ENCODE data around the gene PADI3. TPM values are rescaled to one million over a fixed set of nuclear protein-coding genes. Genes with fewer than 3 reads are reported as not detected.

The PADI3 gene
- total and polyA plus RNA-seq, 3 donors from 2014 or later: 0.63 to 1.2 (median 0.80) TPM

- no peak overlapping the region for H3K4me3 ChIP-seq
- H3K36me3 ChIP-seq (ENCODE audit: low read depth, missing control alignments): no peaks in the 10 kb centered on the region
- H3K27ac ChIP-seq: no peak overlapping the region
- DNase-seq: no peak
- H3K4me1 ChIP-seq: no peaks in the 10 kb centered on the region
- 64 to 74% methylated on average over 8 of the region's 8 CpGs for WGBS, 2 donors
- intact Hi-C loops (cut with DNase I; ENCODE audit: low total_unique reads): no loop called here
- H3K9me3 ChIP-seq: no peaks in the 10 kb centered on the region
- no peaks in the 10 kb centered on the region for H3K27me3 ChIP-seq
- TF ChIP-seq CTCF (IDR thresholded peaks at IDR 0.05) (no peak), POLR2A (IDR thresholded peaks at IDR 0.05) (no peak)
These were observed 32.9 kb downstream of the PADI3 start for GRCh38 chr1:17281775-17282181.

- no peaks in the 10 kb centered on the region for H3K27me3 ChIP-seq
- H3K4me1 ChIP-seq: no peaks in the 10 kb centered on the region
- H3K9me3 ChIP-seq: no peaks in the 10 kb centered on the region
- DNase-seq: no peak
- H3K36me3 ChIP-seq (ENCODE audit: low read depth, missing control alignments): no peaks in the 10 kb centered on the region
- 93 to 100% methylated on average over 3 to 5 of the region's 5 CpGs for WGBS, 2 donors
- intact Hi-C loops (cut with DNase I; ENCODE audit: low total_unique reads): no loop called here
- H3K27ac ChIP-seq: no peak overlapping the region
- TF ChIP-seq CTCF (IDR thresholded peaks at IDR 0.05) (no peak), POLR2A (IDR thresholded peaks at IDR 0.05) (no peak)
- H3K4me3 ChIP-seq: no peak overlapping the region
These were observed 33.9 kb downstream of the PADI3 start for GRCh38 chr1:17282836-17283235.

GRCh38 chr1:17286646-17287045, 37.7 kb downstream of the PADI3 start:
- Histone ChIP-seq H3K27me3 (no peaks in the 10 kb centered on the region), H3K4me3 (no peak overlapping the region), H3K27ac (no peak overlapping the region), H3K9me3 (no peaks in the 10 kb centered on the region), H3K36me3 (ENCODE audit: low read depth, missing control alignments) (no peaks in the 10 kb centered on the region), H3K4me1 (no peaks in the 10 kb centered on the region)
- TF ChIP-seq POLR2A (IDR thresholded peaks at IDR 0.05): no peak
- no peak for TF ChIP-seq CTCF (IDR thresholded peaks at IDR 0.05)
- no peak for DNase-seq
- intact Hi-C loops (cut with DNase I; ENCODE audit: low total_unique reads): no loop called here
- WGBS, 2 donors: 83 to 93% methylated on average over 1 to 5 of the region's 5 CpGs

- intact Hi-C loops (cut with DNase I; ENCODE audit: low total_unique reads): no loop called here
- no peak for TF ChIP-seq POLR2A (IDR thresholded peaks at IDR 0.05)
- TF ChIP-seq CTCF (IDR thresholded peaks at IDR 0.05): no peak
- no peak for DNase-seq
- WGBS, 2 donors: 92 to 98% methylated on average over 5 of the region's 5 CpGs
- Histone ChIP-seq H3K27me3 (no peaks in the 10 kb centered on the region), H3K27ac (no peak overlapping the region), H3K36me3 (ENCODE audit: low read depth, missing control alignments) (no peaks in the 10 kb centered on the region), H3K4me1 (no peaks in the 10 kb centered on the region), H3K9me3 (no peaks in the 10 kb centered on the region), H3K4me3 (no peak overlapping the region)
These were observed 38.4 kb downstream of the PADI3 start for GRCh38 chr1:17287130-17287776.

- intact Hi-C loops (cut with DNase I; ENCODE audit: low total_unique reads): no loop called here
- Histone ChIP-seq H3K4me1 (no peaks in the 10 kb centered on the region), H3K36me3 (ENCODE audit: low read depth, missing control alignments) (no peaks in the 10 kb centered on the region), H3K9me3 (no peaks in the 10 kb centered on the region), H3K4me3 (no peak overlapping the region), H3K27ac (no peak overlapping the region), H3K27me3 (no peaks in the 10 kb centered on the region)
- TF ChIP-seq POLR2A (IDR thresholded peaks at IDR 0.05) (no peak), CTCF (IDR thresholded peaks at IDR 0.05) (no peak)
- WGBS, 2 donors: 63 to 66% methylated on average over 2 of the region's 2 CpGs
- no peak for DNase-seq
These were observed 40.8 kb downstream of the PADI3 start for GRCh38 chr1:17289721-17290120.
